HPDE6-E6E7 (cell line): ENCODE measurements around the gene TCERG1L.
"Not testable (repeated sequence)": the region's sequence is repeated elsewhere in the genome, so short reads cannot be mapped to it uniquely, and the experiment has no call there.

ENCODE experiments used
- DNase-seq: peaks from one replicate; pipeline ENCODE4 v3.0.0; 2011; ENCODE audit warnings: missing footprints; ENCODE audit errors: extremely low spot score

Gene TCERG1L

DNA sequence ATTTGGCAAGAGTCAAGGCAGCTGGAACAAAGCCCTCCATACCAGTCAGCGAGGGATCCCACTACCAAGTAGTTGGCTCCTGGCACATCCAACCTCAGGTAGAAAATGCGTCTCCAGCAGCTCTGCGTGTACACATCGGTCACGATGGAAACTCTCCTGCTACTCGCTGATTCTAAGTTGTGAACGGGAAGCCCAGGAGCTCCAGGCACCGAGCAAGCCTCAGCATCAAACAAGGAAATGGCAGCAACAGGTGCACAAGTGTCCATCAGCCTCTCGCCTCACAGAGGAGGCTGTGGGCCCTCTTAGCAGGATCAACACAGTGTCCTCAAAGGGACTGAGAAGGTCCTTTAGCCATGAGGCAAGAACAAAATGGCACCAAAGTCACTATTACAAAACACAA lies 127.0 kb downstream of the TCERG1L start:
- no peak for DNase-seq

DNA sequence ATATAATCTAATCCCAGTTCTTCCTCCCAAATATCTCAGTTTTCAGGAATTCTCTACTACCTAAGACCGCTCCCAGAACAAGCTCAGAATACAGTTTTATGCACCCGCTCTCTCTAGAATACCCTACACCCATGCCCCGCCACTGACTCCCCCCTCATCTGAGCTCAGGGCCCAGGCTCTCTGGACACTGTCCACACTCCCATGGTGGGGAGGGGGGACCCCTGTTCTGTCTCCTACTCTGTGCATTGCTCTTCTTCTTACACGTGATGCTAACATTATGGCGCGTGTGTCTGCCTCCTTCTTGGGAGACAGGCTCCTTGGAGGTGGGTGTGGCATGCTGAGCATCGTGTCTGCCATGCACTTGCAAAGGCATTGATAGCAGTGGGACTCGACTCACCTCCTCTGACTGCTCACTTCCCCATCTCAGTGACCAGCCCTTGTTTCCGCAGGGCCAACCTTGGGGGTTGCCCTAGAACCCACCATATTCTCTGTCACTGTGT lies 127.9 kb downstream of the TCERG1L start:
- no peak for DNase-seq

GRCh38 chr10:131181456-131181855 lies 130.1 kb downstream of the TCERG1L start:
- no peak for DNase-seq

DNA sequence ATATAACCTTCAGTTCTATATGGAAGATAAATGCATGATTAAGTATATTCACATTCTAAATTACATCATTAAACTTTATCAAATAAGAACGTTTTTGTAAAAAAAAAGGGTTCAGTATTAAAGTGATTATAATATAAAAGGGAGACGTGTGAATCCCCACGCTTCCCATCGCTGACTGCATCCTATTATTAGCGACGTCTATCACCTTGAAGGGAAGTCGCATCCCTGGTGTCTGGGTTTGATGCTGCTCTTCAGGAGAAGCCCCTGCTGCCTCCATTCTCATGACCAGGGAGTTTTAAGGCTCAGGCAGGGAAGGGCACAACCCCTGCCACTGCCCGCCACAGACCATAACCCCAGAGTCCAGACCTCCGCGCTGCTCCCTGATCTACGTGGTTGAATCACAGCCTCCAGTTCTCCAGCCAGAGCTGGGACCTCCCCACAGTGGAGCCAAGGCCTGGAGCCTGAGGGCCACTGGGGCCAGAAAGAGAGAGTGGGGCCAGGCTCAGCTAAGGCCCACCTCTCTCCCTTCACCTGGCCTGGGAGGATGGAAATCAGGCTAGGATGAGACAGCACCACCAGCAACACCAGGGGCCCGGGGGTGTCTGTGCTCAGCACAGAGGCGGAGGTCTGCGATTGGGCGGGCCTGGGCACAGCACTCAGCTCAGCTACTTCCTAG lies 130.6 kb downstream of the TCERG1L start:
- DNase-seq, result no peak

GRCh38 chr10:131180086-131180485 lies 131.4 kb downstream of the TCERG1L start:
- DNase-seq, result no peak

GRCh38 chr10:131179361-131179760 lies 132.2 kb downstream of the TCERG1L start:
- no peak for DNase-seq

GRCh38 chr10:131178521-131179331 lies 132.8 kb downstream of the TCERG1L start:
- DNase-seq, result no peak

GRCh38 chr10:131177431-131178327 lies 133.8 kb downstream of the TCERG1L start:
- no peak for DNase-seq

DNA sequence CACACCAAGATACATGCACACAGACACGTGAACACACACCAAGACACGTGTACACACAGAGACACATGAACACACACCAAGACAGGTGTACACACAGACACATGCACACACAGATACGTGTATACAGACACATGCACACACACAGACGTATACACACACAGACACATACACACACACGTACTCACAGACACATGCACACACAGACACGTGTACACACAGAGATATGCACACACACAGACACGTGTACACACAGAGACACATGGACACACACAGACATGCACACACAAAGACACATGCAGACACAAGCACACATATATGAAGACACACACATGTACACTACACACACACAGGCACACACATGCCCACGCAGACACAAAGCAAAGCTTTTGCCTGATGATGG lies 134.6 kb downstream of the TCERG1L start:
- DNase-seq, result no peak

GRCh38 chr10:131176324-131176723 lies 135.2 kb downstream of the TCERG1L start:
- DNase-seq, result not testable (repeated sequence)

GRCh38 chr10:131175891-131176290 lies 135.6 kb downstream of the TCERG1L start:
- no peak for DNase-seq

DNA sequence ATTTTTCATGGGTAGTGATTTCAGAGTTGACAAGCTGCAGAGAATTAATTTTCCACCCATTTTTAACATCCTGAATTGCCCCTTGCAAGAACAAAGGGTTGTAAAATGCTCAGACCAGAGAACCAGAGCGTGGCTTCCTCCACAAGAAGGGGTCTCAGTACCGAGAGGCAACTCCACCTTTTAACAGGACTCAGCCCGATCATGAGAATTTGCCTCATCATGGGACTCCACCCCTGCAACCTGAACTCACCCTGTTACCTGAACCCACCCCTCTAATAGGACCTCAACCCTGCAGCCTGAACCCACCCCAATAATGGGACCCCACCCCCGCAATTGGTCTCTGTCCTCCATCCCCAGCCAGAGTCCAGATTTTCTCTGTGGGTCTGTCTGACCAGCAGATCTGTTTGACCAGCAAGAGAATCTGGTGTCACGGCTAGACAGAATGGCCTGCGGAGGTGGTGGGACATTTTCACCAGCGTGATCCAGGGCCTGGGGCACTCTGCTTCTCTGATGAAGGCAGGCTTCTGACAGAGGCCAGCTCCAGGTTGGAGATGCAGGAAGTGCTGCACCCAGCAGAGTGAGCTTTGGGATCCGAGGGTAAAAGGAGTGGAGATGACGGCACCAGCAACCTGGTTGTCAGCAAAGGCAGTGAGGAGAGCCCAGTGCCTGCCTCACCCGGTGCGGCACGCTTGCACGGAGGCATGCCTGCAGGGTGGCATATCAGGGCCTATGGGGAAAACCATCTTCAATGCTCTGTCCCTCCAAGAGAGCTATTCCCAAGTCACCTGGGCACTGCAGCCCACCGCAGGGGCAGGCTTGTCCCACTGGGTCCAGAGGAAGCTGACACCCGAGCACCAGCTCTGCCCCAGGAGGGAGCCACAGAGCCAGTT lies 136.6 kb downstream of the TCERG1L start:
- no peak for DNase-seq

DNA sequence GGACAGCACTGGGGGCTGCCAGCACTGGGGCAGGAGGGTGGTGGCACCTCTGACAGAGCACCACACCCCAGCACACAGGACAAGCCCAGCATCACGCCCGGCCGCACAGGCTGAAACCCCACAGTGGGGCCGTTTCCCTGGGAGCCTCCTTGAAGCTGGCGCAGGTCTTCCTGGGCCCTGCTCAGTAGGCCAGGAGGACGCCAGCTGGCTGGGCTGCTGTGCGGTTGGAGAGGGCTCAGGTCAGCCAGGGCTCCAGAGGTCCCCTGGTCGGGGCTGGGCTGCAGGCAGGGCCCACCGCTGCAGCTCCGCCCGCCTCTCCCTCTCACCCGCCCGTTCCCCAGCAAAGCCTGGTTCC lies 137.3 kb downstream of the TCERG1L start:
- no peak for DNase-seq

- DNase-seq, result no peak
Observed at GRCh38 chr10:131173484-131174210, 137.9 kb downstream of the TCERG1L start.

- DNase-seq, result no peak
Observed at GRCh38 chr10:131172433-131172832, 139.1 kb downstream of the TCERG1L start.

GRCh38 chr10:131169146-131169545 lies 142.4 kb downstream of the TCERG1L start:
- DNase-seq, result no peak

GRCh38 chr10:131168238-131168875 lies 143.2 kb downstream of the TCERG1L start:
- DNase-seq, result no peak

- no peak for DNase-seq
Observed at GRCh38 chr10:131167036-131167860, 144.3 kb downstream of the TCERG1L start.

GRCh38 chr10:131166486-131166885 lies 145.0 kb downstream of the TCERG1L start:
- no peak for DNase-seq
